Measurements from ENCODE around the gene DNAJC17. TPM values are rescaled to one million over a fixed set of nuclear protein-coding genes. Genes with fewer than 3 reads are reported as not detected.

The DNAJC17 gene
- polyA plus RNA-seq, 1 experiment = 25.8 TPM

GRCh38 chr15:40739047-40739446 lies 68.2 kb downstream of the DNAJC17 start:
- TF ChIP-seq CTCF (IDR thresholded peaks at IDR 0.05; ENCODE audit: low read depth, low read length) = no peak
- no peak overlapping the region for H3K4me3 ChIP-seq (ENCODE audit: low read depth, low read length)
- no peak for DNase-seq (ENCODE audit: low read depth, low spot score)
- POLR2A ChIA-PET = interaction anchor here (0.7 kb wide), 1 partner anchor 499 kb away, joined by 3 read pairs; no protein-coding TSS in a partner anchor
- no peaks in the 10 kb centered on the region for H3K27me3 ChIP-seq (ENCODE audit: control insufficient read depth, insufficient read depth, low read length)
- no peak overlapping the region for H3K27ac ChIP-seq (ENCODE audit: low read depth, low read length)
- no peaks in the 10 kb centered on the region for H3K9me3 ChIP-seq (ENCODE audit: control insufficient read depth, insufficient read depth, low read length)
- CTCF ChIA-PET = interaction anchor here (1.2 kb wide), 1 partner anchor 14 kb away, joined by 3 read pairs; no protein-coding TSS in a partner anchor

GRCh38 chr15:40737048-40737447 lies 70.2 kb downstream of the DNAJC17 start:
- H3K4me3 ChIP-seq (ENCODE audit: low read depth, low read length) = no peak overlapping the region
- no peak for DNase-seq (ENCODE audit: low read depth, low spot score)
- TF ChIP-seq CTCF (IDR thresholded peaks at IDR 0.05; ENCODE audit: low read depth, low read length) = no peak
- H3K27ac ChIP-seq (ENCODE audit: low read depth, low read length) = no peak overlapping the region
- CTCF ChIA-PET = no interaction called here
- POLR2A ChIA-PET = no interaction called here
- no peaks in the 10 kb centered on the region for H3K27me3 ChIP-seq (ENCODE audit: control insufficient read depth, insufficient read depth, low read length)
- no peaks in the 10 kb centered on the region for H3K9me3 ChIP-seq (ENCODE audit: control insufficient read depth, insufficient read depth, low read length)

- H3K4me3 ChIP-seq (ENCODE audit: low read depth, low read length) = no peak overlapping the region
- no peaks in the 10 kb centered on the region for H3K9me3 ChIP-seq (ENCODE audit: control insufficient read depth, insufficient read depth, low read length)
- no peak for TF ChIP-seq CTCF (IDR thresholded peaks at IDR 0.05; ENCODE audit: low read depth, low read length)
- ChIA-PET POLR2A (no interaction called here), CTCF (no interaction called here)
- H3K27me3 ChIP-seq (ENCODE audit: control insufficient read depth, insufficient read depth, low read length) = no peaks in the 10 kb centered on the region
- DNase-seq (ENCODE audit: low read depth, low spot score) = no peak
- H3K27ac ChIP-seq (ENCODE audit: low read depth, low read length) = no peak overlapping the region
Observed at GRCh38 chr15:40736575-40736974, 70.7 kb downstream of the DNAJC17 start.

- DNase-seq (ENCODE audit: low read depth, low spot score) = no peak
- no peak overlapping the region for H3K27ac ChIP-seq (ENCODE audit: low read depth, low read length)
- POLR2A ChIA-PET = interaction anchor here (1.1 kb wide), 1 partner anchor 13 kb away, joined by 3 read pairs; no protein-coding TSS in a partner anchor
Observed at GRCh38 chr15:40731034-40731433, 76.2 kb downstream of the DNAJC17 start.

More at GRCh38 chr15:40731034-40731433, 76.2 kb downstream of the DNAJC17 start:
- Histone ChIP-seq H3K27me3 (ENCODE audit: control insufficient read depth, insufficient read depth, low read length) (no peaks in the 10 kb centered on the region), H3K4me3 (ENCODE audit: low read depth, low read length) (no peak overlapping the region), H3K9me3 (ENCODE audit: control insufficient read depth, insufficient read depth, low read length) (no peaks in the 10 kb centered on the region)
- no peak for TF ChIP-seq CTCF (IDR thresholded peaks at IDR 0.05; ENCODE audit: low read depth, low read length)
- CTCF ChIA-PET = interaction anchor here (0.7 to 0.8 kb wide), 2 partner anchors 128 to 163 kb away, joined by 3 to 7 read pairs; partner anchors contain the start of gene VPS18
